ENCODE results near the gene ANXA4. TPM values are rescaled to one million over a fixed set of nuclear protein-coding genes. Genes with fewer than 3 reads are reported as not detected.

ANXA4 gene
- total RNA-seq, 2 donors from 2014 or later: 258 to 324 TPM

DNA sequence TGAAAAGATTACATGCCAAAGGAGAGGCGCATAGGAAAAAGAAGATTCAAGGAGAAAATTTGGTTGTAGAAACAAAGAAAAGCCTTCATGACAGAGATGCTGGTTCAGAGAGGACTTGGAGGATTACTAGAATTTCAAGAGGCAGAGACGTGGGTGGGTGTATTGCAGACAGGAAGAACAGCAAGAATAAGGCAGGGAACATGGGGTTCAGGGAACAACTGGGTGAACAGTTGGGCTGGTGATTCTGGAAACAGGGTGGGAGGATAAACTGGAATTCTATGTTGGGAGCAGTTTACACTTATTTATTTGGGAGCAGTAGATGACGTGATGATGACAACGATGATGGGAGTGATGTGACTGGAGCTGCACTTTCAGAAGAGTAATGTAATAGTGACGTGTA is 69.1 kb downstream of the ANXA4 start:
- no peak overlapping the region for H3K4me3 ChIP-seq
- H3K27ac ChIP-seq: no peak overlapping the region
- intact Hi-C loops (cut with DNase I): loop anchor here (10.0 kb wide), 1 partner anchor 246 kb away; no protein-coding TSS in a partner anchor
- no peak for DNase-seq
- H3K27me3 ChIP-seq: no peaks in the 10 kb centered on the region
- H3K36me3 ChIP-seq: peaks cover 22% of the 10 kb centered on the region
- TF ChIP-seq, protein P1, sequence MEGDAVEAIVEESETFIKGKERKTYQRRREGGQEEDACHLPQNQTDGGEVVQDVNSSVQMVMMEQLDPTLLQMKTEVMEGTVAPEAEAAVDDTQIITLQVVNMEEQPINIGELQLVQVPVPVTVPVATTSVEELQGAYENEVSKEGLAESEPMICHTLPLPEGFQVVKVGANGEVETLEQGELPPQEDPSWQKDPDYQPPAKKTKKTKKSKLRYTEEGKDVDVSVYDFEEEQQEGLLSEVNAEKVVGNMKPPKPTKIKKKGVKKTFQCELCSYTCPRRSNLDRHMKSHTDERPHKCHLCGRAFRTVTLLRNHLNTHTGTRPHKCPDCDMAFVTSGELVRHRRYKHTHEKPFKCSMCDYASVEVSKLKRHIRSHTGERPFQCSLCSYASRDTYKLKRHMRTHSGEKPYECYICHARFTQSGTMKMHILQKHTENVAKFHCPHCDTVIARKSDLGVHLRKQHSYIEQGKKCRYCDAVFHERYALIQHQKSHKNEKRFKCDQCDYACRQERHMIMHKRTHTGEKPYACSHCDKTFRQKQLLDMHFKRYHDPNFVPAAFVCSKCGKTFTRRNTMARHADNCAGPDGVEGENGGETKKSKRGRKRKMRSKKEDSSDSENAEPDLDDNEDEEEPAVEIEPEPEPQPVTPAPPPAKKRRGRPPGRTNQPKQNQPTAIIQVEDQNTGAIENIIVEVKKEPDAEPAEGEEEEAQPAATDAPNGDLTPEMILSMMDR (IDR thresholded peaks at IDR 0.05): no peak
- H3K9ac ChIP-seq (ENCODE audit: low read depth in 2 of 2, low read length in 2 of 2): no peak overlapping the region
- H3K9me3 ChIP-seq: no peaks in the 10 kb centered on the region
- H3K4me1 ChIP-seq: no peaks in the 10 kb centered on the region

DNA sequence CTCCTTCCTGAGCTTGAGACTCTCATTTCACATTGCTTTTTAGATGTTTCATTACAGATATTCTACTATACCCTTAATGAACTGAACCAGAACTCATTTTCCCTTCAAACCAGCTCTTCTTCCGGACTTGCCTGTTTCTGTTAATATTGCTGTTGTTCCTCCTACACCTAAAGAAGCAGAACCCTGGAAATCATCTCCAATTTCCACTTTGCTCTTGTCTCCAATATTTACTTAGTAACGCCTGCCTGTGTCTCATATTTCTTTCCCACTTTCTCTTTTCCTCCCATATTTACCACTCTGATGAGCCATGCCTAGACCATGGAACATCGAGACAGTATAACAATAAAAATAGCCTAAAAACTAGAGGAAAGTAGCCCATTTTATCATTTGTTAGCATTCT is 69.7 kb downstream of the ANXA4 start:
- Histone ChIP-seq H3K9ac (ENCODE audit: low read depth in 2 of 2, low read length in 2 of 2) (no peak overlapping the region), H3K27ac (no peak overlapping the region), H3K27me3 (no peaks in the 10 kb centered on the region), H3K4me1 (no peaks in the 10 kb centered on the region), H3K36me3 (peaks cover 22% of the 10 kb centered on the region), H3K4me3 (no peak overlapping the region), H3K9me3 (no peaks in the 10 kb centered on the region)
- DNase-seq: no peak
- TF ChIP-seq, protein P1 (IDR thresholded peaks at IDR 0.05): no peak
- intact Hi-C loops (cut with DNase I): loop anchor here (10.0 kb wide), 1 partner anchor 247 kb away; no protein-coding TSS in a partner anchor

DNA sequence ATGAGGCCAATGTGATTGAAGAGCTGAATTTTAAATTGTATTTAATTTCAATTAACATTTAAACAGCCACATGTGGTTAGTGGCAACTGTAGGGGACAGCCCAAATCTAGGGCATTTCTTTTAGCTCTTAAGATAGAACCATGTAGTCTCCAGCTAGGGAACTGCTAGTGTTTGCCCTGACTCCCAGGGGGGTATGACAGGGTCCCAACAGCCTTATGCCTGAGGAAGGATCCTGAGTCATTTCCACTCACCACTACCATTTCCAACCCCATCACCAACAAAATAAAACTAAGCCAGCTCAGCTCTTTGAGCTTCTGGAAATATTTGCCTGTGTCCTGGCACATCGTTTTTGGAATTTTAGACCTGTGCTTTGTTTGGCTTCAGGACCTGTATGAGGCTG is 73.8 kb downstream of the ANXA4 start:
- Histone ChIP-seq H3K36me3 (peaks cover 15% of the 10 kb centered on the region), H3K4me3 (no peak overlapping the region), H3K9ac (ENCODE audit: low read depth in 2 of 2, low read length in 2 of 2) (no peak overlapping the region), H3K27ac (no peak overlapping the region), H3K27me3 (no peaks in the 10 kb centered on the region), H3K4me1 (no peaks in the 10 kb centered on the region), H3K9me3 (no peaks in the 10 kb centered on the region)
- TF ChIP-seq, protein P1 (IDR thresholded peaks at IDR 0.05): no peak
- no peak for DNase-seq
- intact Hi-C loops (cut with DNase I): loop anchor here (2.0 to 10.0 kb wide), 2 partner anchors 91 to 251 kb away; no protein-coding TSS in a partner anchor

DNA sequence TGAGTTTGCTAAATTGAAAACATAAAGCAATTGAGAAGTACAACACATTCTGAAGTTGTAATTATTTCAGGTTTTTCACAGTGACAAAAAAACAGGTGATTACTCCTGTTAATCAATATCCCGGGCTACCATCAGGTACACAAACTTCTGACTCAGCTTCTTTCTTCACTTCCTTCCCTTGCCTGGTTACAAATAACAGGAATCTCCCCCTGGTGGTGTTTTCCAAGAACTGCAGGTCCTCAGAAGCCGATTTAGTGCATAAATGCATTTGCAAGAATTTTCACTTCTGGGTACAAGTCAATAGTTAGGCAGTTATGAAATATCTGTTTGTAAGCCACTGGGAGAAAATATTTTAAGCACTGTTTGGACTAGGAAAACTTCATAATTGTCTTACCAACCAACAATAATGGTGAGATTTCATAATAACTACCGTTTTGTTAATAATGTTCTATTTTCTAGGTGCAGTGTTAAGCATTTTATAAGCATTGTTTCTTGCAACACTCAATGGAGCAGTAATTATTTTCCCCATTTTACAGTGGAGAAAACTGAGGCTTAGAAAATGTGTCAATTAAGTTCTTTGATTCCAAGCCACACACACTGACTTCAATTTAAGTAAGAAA is 75.1 kb downstream of the ANXA4 start:
- no peak overlapping the region for H3K27ac ChIP-seq
- H3K27me3 ChIP-seq: no peaks in the 10 kb centered on the region
- H3K4me1 ChIP-seq: no peaks in the 10 kb centered on the region
- no peak overlapping the region for H3K9ac ChIP-seq (ENCODE audit: low read depth in 2 of 2, low read length in 2 of 2)
- intact Hi-C loops (cut with DNase I): loop anchor here (2.0 to 10.0 kb wide), 2 partner anchors 92 to 252 kb away; no protein-coding TSS in a partner anchor
- H3K4me3 ChIP-seq: no peak overlapping the region
- H3K9me3 ChIP-seq: no peaks in the 10 kb centered on the region
- H3K36me3 ChIP-seq: peaks cover 15% of the 10 kb centered on the region
- TF ChIP-seq, protein P1 (IDR thresholded peaks at IDR 0.05): peak; percentile 96
- peak; percentile 86 for DNase-seq

DNA sequence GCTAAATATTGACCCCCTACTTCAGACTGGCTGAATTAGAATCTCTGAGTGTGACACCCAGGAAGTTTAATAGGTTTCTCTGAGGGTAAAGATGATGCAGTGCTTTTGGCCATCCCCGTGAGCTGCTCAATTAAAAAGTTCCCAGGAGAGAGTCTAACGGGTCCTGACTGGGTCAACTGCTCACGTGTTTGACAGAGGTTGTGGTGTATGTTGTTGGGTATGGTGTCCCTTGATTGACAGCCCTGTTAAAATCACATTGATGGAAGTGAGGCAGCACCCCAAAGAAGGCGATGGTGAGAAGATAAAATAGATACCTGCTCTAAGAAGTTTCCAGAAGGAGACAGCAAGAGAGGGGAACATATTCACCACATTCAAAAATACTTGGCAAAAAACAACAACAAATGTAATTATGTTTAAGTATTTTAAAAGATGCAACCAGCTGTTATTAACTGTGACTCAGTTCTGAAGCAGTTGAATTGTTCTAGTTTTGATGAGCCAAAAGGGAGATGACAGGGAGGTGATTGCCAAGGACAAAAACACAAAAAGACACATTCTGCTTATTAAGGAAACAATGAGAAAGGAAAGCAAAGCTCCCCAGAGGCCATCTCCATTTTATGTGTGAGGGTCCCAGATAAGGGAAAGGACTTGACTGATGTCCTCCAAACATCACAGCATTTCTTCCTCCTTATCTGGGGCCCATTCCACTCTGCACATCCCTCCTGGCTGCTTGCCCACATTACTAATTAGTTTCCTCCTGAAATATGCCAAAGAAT is 76.0 kb downstream of the ANXA4 start:
- H3K9me3 ChIP-seq: no peaks in the 10 kb centered on the region
- H3K27ac ChIP-seq: no peak overlapping the region
- no peak overlapping the region for H3K4me3 ChIP-seq
- H3K4me1 ChIP-seq: no peaks in the 10 kb centered on the region
- no peak for DNase-seq
- H3K27me3 ChIP-seq: no peaks in the 10 kb centered on the region
- no peak overlapping the region for H3K9ac ChIP-seq (ENCODE audit: low read depth in 2 of 2, low read length in 2 of 2)
- TF ChIP-seq, protein P1 (IDR thresholded peaks at IDR 0.05): no peak
- peaks cover 8% of the 10 kb centered on the region for H3K36me3 ChIP-seq
- intact Hi-C loops (cut with DNase I): loop anchor here (2.0 to 10.0 kb wide), 2 partner anchors 93 to 253 kb away; no protein-coding TSS in a partner anchor
